Measurements from ENCODE around the gene DUSP2. TPM values are rescaled to one million over a fixed set of nuclear protein-coding genes. Genes with fewer than 3 reads are reported as not detected.

Gene DUSP2
- total and polyA plus RNA-seq, 2 experiments from 2014 or later, result 6.6 to 13.0 TPM

DNA sequence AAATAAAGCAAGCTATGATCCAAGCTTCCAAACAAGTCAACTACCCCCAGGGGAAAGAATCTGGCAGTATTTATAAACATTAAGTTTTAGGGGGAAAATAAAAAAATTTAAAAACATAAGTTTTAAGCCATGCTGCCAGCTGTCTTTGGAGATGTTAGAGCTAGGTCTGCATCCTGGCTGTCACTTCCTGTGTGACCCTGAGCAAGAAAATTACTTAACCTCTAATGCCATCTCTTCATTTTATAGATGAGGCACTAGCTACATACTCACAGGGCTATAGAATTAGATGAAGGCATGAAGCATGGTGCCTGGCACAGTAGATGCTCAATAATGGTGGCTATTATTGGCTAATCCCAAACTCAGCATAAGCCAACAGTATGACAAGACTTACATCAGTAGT is 35.3 kb upstream of the DUSP2 start:
- Histone ChIP-seq H3K4me2 (no peak overlapping the region), H3K27ac (ENCODE audit: low read depth) (no peak overlapping the region), H3K9me2 (ENCODE audit: insufficient read depth) (no peaks in the 10 kb centered on the region), H3K27me3 (ENCODE audit: insufficient read depth) (no peaks in the 10 kb centered on the region), H3K36me3 (ENCODE audit: insufficient read depth) (peaks cover 7% of the 10 kb centered on the region), H2AFZ (no peak overlapping the region), H3K4me3 (no peak overlapping the region), H3F3A (replicated peaks; ENCODE audit: low read depth) (0 out of 2 replicates have a peak, but pooled peaks cover 9% of the 10 kb centered on the region), H4K20me1 (replicated peaks; ENCODE audit: insufficient read depth) (0 out of 2 replicates have a peak, but pooled peaks cover 4% of the 10 kb centered on the region), H3K4me1 (ENCODE audit: insufficient read depth) (no peaks in the 10 kb centered on the region), H3K79me2 (replicated peaks; ENCODE audit: insufficient read depth) (no peaks in the 10 kb centered on the region)
- H3K4me3 Mint-ChIP-seq, result no peak overlapping the region
- peaks cover 18% of the 10 kb centered on the region for H3K36me3 Mint-ChIP-seq (ENCODE audit: low read depth)
- H3K4me1 Mint-ChIP-seq, result no peaks in the 10 kb centered on the region
- no peaks in the 10 kb centered on the region for H3K9me3 Mint-ChIP-seq
- no peak overlapping the region for H3K27ac Mint-ChIP-seq
- no peak for TF ChIP-seq NANOG (IDR thresholded peaks at IDR 0.05; ENCODE audit: borderline replicate concordance)
- no peak for TF ChIP-seq CTCF (conservative IDR thresholded peaks at IDR 0.05; ENCODE audit: low read depth in 2 of 2)
- TF ChIP-seq ZNF331 (CRISPR knock-in tag; IDR thresholded peaks at IDR 0.05; ENCODE audit: low read depth), result no peak
- TF ChIP-seq EZH2phosphoT487 (IDR thresholded peaks at IDR 0.05; ENCODE audit: unreplicated experiment), result no peak
- TF ChIP-seq EZH2 (IDR thresholded peaks at IDR 0.05; ENCODE audit: low read depth, unreplicated experiment), result no peak
- no peak for TF ChIP-seq STAT1 (IDR thresholded peaks at IDR 0.05; ENCODE audit: unreplicated experiment)
- DNase-seq (ENCODE audit: low spot score), result no peak
- peaks cover 5% of the 10 kb centered on the region for H3K27me3 Mint-ChIP-seq (ENCODE audit: insufficient read depth, low read depth, poor library complexity)
- no peak for ATAC-seq

- TF ChIP-seq ETS1 (IDR thresholded peaks at IDR 0.05) (no peak), EZH2phosphoT487 (IDR thresholded peaks at IDR 0.05; ENCODE audit: unreplicated experiment) (no peak), STAT1 (IDR thresholded peaks at IDR 0.05; ENCODE audit: unreplicated experiment) (no peak), NANOG (IDR thresholded peaks at IDR 0.05; ENCODE audit: borderline replicate concordance) (no peak), EZH2 (IDR thresholded peaks at IDR 0.05; ENCODE audit: low read depth, unreplicated experiment) (no peak), CREB1 (CRISPR knock-in tag; IDR thresholded peaks at IDR 0.05; ENCODE audit: low read depth) (no peak), POLR2AphosphoS5 (IDR thresholded peaks at IDR 0.05; ENCODE audit: low read depth) (no peak), CTCF (conservative IDR thresholded peaks at IDR 0.05; ENCODE audit: low read depth in 2 of 2) (no peak), ZNF114 (CRISPR knock-in tag; IDR thresholded peaks at IDR 0.05) (no peak)
- 0 out of 2 replicates have a peak, but pooled peaks cover 9% of the 10 kb centered on the region for H3F3A ChIP-seq (replicated peaks; ENCODE audit: low read depth)
- peaks cover 2% of the 10 kb centered on the region; the same call in 1 of the 2 replicates for H3K36me3 ChIP-seq (ENCODE audit: insufficient read depth)
- H4K20me1 ChIP-seq (replicated peaks; ENCODE audit: insufficient read depth), result 0 out of 2 replicates have a peak, but pooled peaks cover 4% of the 10 kb centered on the region
- no peak overlapping the region for H3K4me3 ChIP-seq
- no peaks in the 10 kb centered on the region for H3K4me1 ChIP-seq (ENCODE audit: insufficient read depth)
- no peak overlapping the region for H3K27ac Mint-ChIP-seq
- H3K9me2 ChIP-seq (ENCODE audit: insufficient read depth), result no peaks in the 10 kb centered on the region
- ATAC-seq (no peak), DNase-seq (ENCODE audit: low spot score) (no peak)
- H3K27ac ChIP-seq (ENCODE audit: low read depth), result no peak overlapping the region
- peaks cover 13% of the 10 kb centered on the region for H3K36me3 Mint-ChIP-seq (ENCODE audit: low read depth)
- no peak overlapping the region for H2AFZ ChIP-seq
- no peaks in the 10 kb centered on the region for H3K79me2 ChIP-seq (replicated peaks; ENCODE audit: insufficient read depth)
- H3K4me1 Mint-ChIP-seq, result no peaks in the 10 kb centered on the region
- no peaks in the 10 kb centered on the region for H3K9me3 Mint-ChIP-seq
- H3K4me3 Mint-ChIP-seq, result no peak overlapping the region
- no peak overlapping the region for H3K4me2 ChIP-seq
- peaks cover 5% of the 10 kb centered on the region for H3K27me3 Mint-ChIP-seq (ENCODE audit: insufficient read depth, low read depth, poor library complexity)
- no peaks in the 10 kb centered on the region for H3K27me3 ChIP-seq (ENCODE audit: insufficient read depth)
Observed at GRCh38 chr2:96180002-96180401, 34.8 kb upstream of the DUSP2 start.

Data from GM23338 (cell line).